PFSK-1 (cell line): ENCODE measurements around the gene LSM4.

ENCODE experiments used
- FOXP2 ChIP-seq: optimal IDR thresholded peaks from 2 replicates; pipeline ENCODE3; 2011; ENCODE audit warnings: borderline replicate concordance, control low read depth, inconsistent platforms; ENCODE audit not compliant: insufficient read depth; ENCODE audit errors: extremely low read length, extremely low read depth
- POLR2AphosphoS5 ChIP-seq: IDR thresholded peaks from 2 replicates; pipeline ENCODE4 v1.6.1; 2012; ENCODE audit warnings: low read depth, mild to moderate bottlenecking, control low read depth, low read length, moderate library complexity
- REST ChIP-seq, 2 experiments: IDR thresholded peaks; 2 replicates each; pipeline versions ENCODE4 v1.6.1 to v1.8.0; 2011 to 2012; ENCODE audit warnings: low read depth in 2 of 2, low read length in 2 of 2, control low read depth in 1 of 2, inconsistent platforms in 1 of 2, mild to moderate bottlenecking in 1 of 2, moderate library complexity in 1 of 2; ENCODE audit not compliant: insufficient read depth in 1 of 2
- SIN3A ChIP-seq: IDR thresholded peaks from 2 replicates; pipeline ENCODE4 v1.6.1; 2012; ENCODE audit warnings: mild to moderate bottlenecking, low read length, moderate library complexity, borderline replicate concordance; ENCODE audit not compliant: insufficient read depth
- TAF1 ChIP-seq: IDR thresholded peaks from 2 replicates; pipeline ENCODE4 v1.6.1; 2012; ENCODE audit warnings: low read length, control low read depth, borderline replicate concordance; ENCODE audit not compliant: insufficient read depth

The LSM4 gene

GRCh38 chr19:18299654-18300053 lies 23.2 kb downstream of the LSM4 start:
- TF ChIP-seq FOXP2: no peak
- TF ChIP-seq POLR2AphosphoS5: no peak
- no peak for TF ChIP-seq SIN3A
- TF ChIP-seq REST (IDR thresholded peaks at IDR 0.05; ENCODE audit: insufficient read depth in 1 of 2, low read depth in 2 of 2, low read length in 2 of 2): no peak
- TF ChIP-seq TAF1: no peak

GRCh38 chr19:18298601-18299000 lies 24.3 kb downstream of the LSM4 start:
- TF ChIP-seq SIN3A: no peak
- no peak for TF ChIP-seq REST (IDR thresholded peaks at IDR 0.05; ENCODE audit: insufficient read depth in 1 of 2, low read depth in 2 of 2, low read length in 2 of 2)
- no peak for TF ChIP-seq POLR2AphosphoS5
- TF ChIP-seq FOXP2: no peak
- TF ChIP-seq TAF1: no peak

GRCh38 chr19:18297308-18297707 lies 25.6 kb downstream of the LSM4 start:
- no peak for TF ChIP-seq TAF1
- TF ChIP-seq POLR2AphosphoS5: no peak
- no peak for TF ChIP-seq FOXP2
- no peak for TF ChIP-seq SIN3A
- TF ChIP-seq REST (IDR thresholded peaks at IDR 0.05; ENCODE audit: insufficient read depth in 1 of 2, low read depth in 2 of 2, low read length in 2 of 2): no peak

GRCh38 chr19:18295034-18295451 lies 27.8 kb downstream of the LSM4 start:
- TF ChIP-seq REST (IDR thresholded peaks at IDR 0.05; ENCODE audit: insufficient read depth in 1 of 2, low read depth in 2 of 2, low read length in 2 of 2) (no peak), POLR2AphosphoS5 (no peak), TAF1 (no peak), SIN3A (no peak), FOXP2 (no peak)

GRCh38 chr19:18294467-18294864 lies 28.4 kb downstream of the LSM4 start:
- no peak for TF ChIP-seq POLR2AphosphoS5
- no peak for TF ChIP-seq FOXP2
- no peak for TF ChIP-seq SIN3A
- TF ChIP-seq TAF1: no peak
- TF ChIP-seq REST (IDR thresholded peaks at IDR 0.05; ENCODE audit: insufficient read depth in 1 of 2, low read depth in 2 of 2, low read length in 2 of 2): no peak
